22Rv1 (cell line): ENCODE measurements around the gene ROR1.

Experiments
- CTCF ChIP-seq: fragments of 450-650 bp; IDR thresholded peaks from 2 replicates; pipeline ENCODE4 v1.5.1; 2017; ENCODE audit warnings: mild to moderate bottlenecking
- ZFX ChIP-seq: fragments of 450-650 bp; IDR thresholded peaks from 2 replicates; pipeline ENCODE4 v1.6.1; 2017; ENCODE audit warnings: antibody characterized with exemption, borderline replicate concordance

GRCh38 chr1:63831409-63831808 is 57.6 kb downstream of the ROR1 start:
- TF ChIP-seq CTCF (no peak), ZFX (no peak)
